ENCODE data around the gene CDH12. TPM values are rescaled to one million over a fixed set of nuclear protein-coding genes. Genes with fewer than 3 reads are reported as not detected.
"Not testable (repeated sequence)": the region's sequence is repeated elsewhere in the genome, so short reads cannot be mapped to it uniquely, and the experiment has no call there.

The CDH12 gene
- total RNA-seq, 1 experiment from 2014 or later, result not detected

GRCh38 chr5:21985799-21986198, 867.3 kb downstream of the CDH12 start:
- H3K4me2 ChIP-seq (ENCODE audit: insufficient read depth, insufficient read length, low read length); H3K4ac ChIP-seq (ENCODE audit: low read depth, low read length); H3K9me3 ChIP-seq (ENCODE audit: control insufficient read depth, low read depth, low read length); H2AK5ac ChIP-seq (ENCODE audit: insufficient read length, low read length); H4K8ac ChIP-seq (replicated peaks; ENCODE audit: insufficient read length, low read depth, low read length); H4K5ac ChIP-seq (ENCODE audit: insufficient read length, low read depth, low read length); H3K23ac ChIP-seq (ENCODE audit: insufficient read length, low read depth, low read length); H3K4me1 ChIP-seq (ENCODE audit: insufficient read depth, low read length); H2BK12ac ChIP-seq (ENCODE audit: insufficient read length, low read depth, low read length); H3K9ac ChIP-seq (ENCODE audit: extremely low read depth, insufficient read length, low read length); H3K36me3 Mint-ChIP-seq (ENCODE audit: insufficient read depth in 1 of 3, low read depth in 3 of 3); H3K27me3 Mint-ChIP-seq (ENCODE audit: low read depth); H3K23me2 ChIP-seq (ENCODE audit: insufficient read length, low read depth, low read length, poor library complexity, severe bottlenecking); H3K27ac Mint-ChIP-seq; H2AFZ ChIP-seq (ENCODE audit: low read length); H3K79me2 ChIP-seq (ENCODE audit: insufficient read depth, low read length); H3K56ac ChIP-seq (ENCODE audit: insufficient read length, low read depth, low read length); DNase-seq; H3K9me3 Mint-ChIP-seq; H3K4me3 Mint-ChIP-seq; H4K91ac ChIP-seq (ENCODE audit: insufficient read length, low read depth, low read length); H3K14ac ChIP-seq (ENCODE audit: insufficient read depth, low read length); H2BK15ac ChIP-seq (ENCODE audit: low read depth, low read length); H3T11ph ChIP-seq (ENCODE audit: low read length); H2BK20ac ChIP-seq (ENCODE audit: low read depth, low read length, poor library complexity, severe bottlenecking); H3K18ac ChIP-seq (ENCODE audit: insufficient read length, low read depth, low read length); H4K20me1 ChIP-seq (ENCODE audit: control insufficient read depth, insufficient read depth, insufficient read length); H3K27me3 ChIP-seq (ENCODE audit: insufficient read depth, low read length); H3K79me1 ChIP-seq (ENCODE audit: insufficient read depth, low read depth, low read length, poor library complexity, severe bottlenecking); H2BK5ac ChIP-seq (ENCODE audit: insufficient read length, low read length); H3K27ac ChIP-seq (ENCODE audit: insufficient read length, low read depth, low read length); H2BK120ac ChIP-seq (ENCODE audit: low read depth, low read length, poor library complexity, severe bottlenecking); H3K4me1 Mint-ChIP-seq: not testable (repeated sequence)
- no CpG with 5 or more reads among the region's 1 CpG for WGBS (ENCODE audit: extremely low coverage, insufficient read length, low lambda C conversion rate)

- H4K8ac ChIP-seq (replicated peaks; ENCODE audit: insufficient read length, low read depth, low read length); H3K79me2 ChIP-seq (ENCODE audit: insufficient read depth, low read length); H3K36me3 Mint-ChIP-seq (ENCODE audit: insufficient read depth in 1 of 3, low read depth in 3 of 3); H3K27me3 Mint-ChIP-seq (ENCODE audit: low read depth); H3K9me3 Mint-ChIP-seq; H2AFZ ChIP-seq (ENCODE audit: low read length); H2BK20ac ChIP-seq (ENCODE audit: low read depth, low read length, poor library complexity, severe bottlenecking); H4K5ac ChIP-seq (ENCODE audit: insufficient read length, low read depth, low read length); H3K27me3 ChIP-seq (ENCODE audit: insufficient read depth, low read length); H4K20me1 ChIP-seq (ENCODE audit: control insufficient read depth, insufficient read depth, insufficient read length); H3K4me2 ChIP-seq (ENCODE audit: insufficient read depth, insufficient read length, low read length); H3K4me1 Mint-ChIP-seq; H3K56ac ChIP-seq (ENCODE audit: insufficient read length, low read depth, low read length); H3K9me3 ChIP-seq (ENCODE audit: control insufficient read depth, low read depth, low read length); H3K4me3 Mint-ChIP-seq; H3K23ac ChIP-seq (ENCODE audit: insufficient read length, low read depth, low read length); H2BK120ac ChIP-seq (ENCODE audit: low read depth, low read length, poor library complexity, severe bottlenecking); H3K14ac ChIP-seq (ENCODE audit: insufficient read depth, low read length); H3K27ac Mint-ChIP-seq; H3K23me2 ChIP-seq (ENCODE audit: insufficient read length, low read depth, low read length, poor library complexity, severe bottlenecking); H4K91ac ChIP-seq (ENCODE audit: insufficient read length, low read depth, low read length); H3K18ac ChIP-seq (ENCODE audit: insufficient read length, low read depth, low read length); DNase-seq; H3K9ac ChIP-seq (ENCODE audit: extremely low read depth, insufficient read length, low read length); H3K4me1 ChIP-seq (ENCODE audit: insufficient read depth, low read length); H3T11ph ChIP-seq (ENCODE audit: low read length); H3K79me1 ChIP-seq (ENCODE audit: insufficient read depth, low read depth, low read length, poor library complexity, severe bottlenecking); H3K27ac ChIP-seq (ENCODE audit: insufficient read length, low read depth, low read length); H2AK5ac ChIP-seq (ENCODE audit: insufficient read length, low read length); H2BK12ac ChIP-seq (ENCODE audit: insufficient read length, low read depth, low read length); H2BK15ac ChIP-seq (ENCODE audit: low read depth, low read length); H3K4ac ChIP-seq (ENCODE audit: low read depth, low read length); H2BK5ac ChIP-seq (ENCODE audit: insufficient read length, low read length): not testable (repeated sequence)
- WGBS (ENCODE audit: extremely low coverage, insufficient read length, low lambda C conversion rate), result no CpG with 5 or more reads among the region's 1 CpG
Measured at GRCh38 chr5:21951571-21951970, 901.6 kb downstream of the CDH12 start.
